ENCODE measurements around the gene ZNF687.

The ZNF687 gene

DNA sequence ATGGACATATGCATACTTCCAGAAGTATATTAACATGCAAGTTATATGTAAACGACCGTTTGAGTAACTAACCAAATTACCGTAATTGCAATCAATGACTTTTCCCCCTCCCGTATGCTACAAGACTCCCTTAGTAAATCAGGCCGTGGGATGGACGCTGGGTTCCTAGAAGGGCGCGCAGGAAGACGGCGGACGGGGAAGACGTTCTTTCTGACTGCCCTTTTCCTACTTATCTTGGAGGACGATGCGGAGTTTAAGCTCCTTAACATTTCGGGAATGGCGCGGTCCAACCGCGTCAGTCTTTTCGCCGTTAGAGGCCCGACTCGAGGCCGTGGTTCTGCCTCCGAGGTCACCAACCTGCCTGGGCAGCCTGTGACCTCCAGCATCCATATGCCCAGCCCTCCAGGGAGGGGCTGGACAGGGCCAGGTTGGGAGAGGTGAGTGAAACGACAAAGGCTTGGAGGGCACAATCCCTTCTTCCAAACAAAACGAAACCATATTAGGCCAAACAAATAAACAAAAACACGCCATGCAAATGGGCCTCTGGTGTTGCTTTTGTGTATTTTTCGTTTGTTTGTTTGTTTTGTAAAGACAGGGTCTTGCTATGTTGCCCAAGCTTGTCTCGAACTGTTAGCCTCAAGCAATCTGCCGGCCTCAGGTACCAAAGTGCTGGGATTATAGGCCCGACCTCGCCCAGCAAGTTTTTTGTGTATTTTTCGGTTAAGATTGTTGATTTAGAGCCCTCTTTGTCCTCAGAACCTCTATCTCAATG is 46.0 kb downstream of the ZNF687 start:
- peak overlapping the region; percentile 94 for H3K27ac ChIP-seq
- TF ChIP-seq, protein P1, sequence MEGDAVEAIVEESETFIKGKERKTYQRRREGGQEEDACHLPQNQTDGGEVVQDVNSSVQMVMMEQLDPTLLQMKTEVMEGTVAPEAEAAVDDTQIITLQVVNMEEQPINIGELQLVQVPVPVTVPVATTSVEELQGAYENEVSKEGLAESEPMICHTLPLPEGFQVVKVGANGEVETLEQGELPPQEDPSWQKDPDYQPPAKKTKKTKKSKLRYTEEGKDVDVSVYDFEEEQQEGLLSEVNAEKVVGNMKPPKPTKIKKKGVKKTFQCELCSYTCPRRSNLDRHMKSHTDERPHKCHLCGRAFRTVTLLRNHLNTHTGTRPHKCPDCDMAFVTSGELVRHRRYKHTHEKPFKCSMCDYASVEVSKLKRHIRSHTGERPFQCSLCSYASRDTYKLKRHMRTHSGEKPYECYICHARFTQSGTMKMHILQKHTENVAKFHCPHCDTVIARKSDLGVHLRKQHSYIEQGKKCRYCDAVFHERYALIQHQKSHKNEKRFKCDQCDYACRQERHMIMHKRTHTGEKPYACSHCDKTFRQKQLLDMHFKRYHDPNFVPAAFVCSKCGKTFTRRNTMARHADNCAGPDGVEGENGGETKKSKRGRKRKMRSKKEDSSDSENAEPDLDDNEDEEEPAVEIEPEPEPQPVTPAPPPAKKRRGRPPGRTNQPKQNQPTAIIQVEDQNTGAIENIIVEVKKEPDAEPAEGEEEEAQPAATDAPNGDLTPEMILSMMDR (IDR thresholded peaks at IDR 0.05) = no peak
- no peaks in the 10 kb centered on the region for H3K9me3 ChIP-seq (ENCODE audit: control insufficient read depth, low read length)
- H3K27me3 ChIP-seq (ENCODE audit: control insufficient read depth, insufficient read depth, low read length) = no peaks in the 10 kb centered on the region
- H3K4me3 ChIP-seq (ENCODE audit: low read depth, low read length) = peak overlapping the region; percentile 84
- peaks cover 8% of the 10 kb centered on the region for H3K79me2 ChIP-seq
- no peak overlapping the region for H3K9ac ChIP-seq
- peak overlapping the region; percentile 92 for H2AFZ ChIP-seq
- H3K4me1 ChIP-seq = no peaks in the 10 kb centered on the region
- peak overlapping the region; percentile 98 for H3K4me2 ChIP-seq (ENCODE audit: low read length)
- peaks cover 2% of the 10 kb centered on the region for H3K36me3 ChIP-seq (ENCODE audit: control insufficient read depth, insufficient read depth, low read length)

DNA sequence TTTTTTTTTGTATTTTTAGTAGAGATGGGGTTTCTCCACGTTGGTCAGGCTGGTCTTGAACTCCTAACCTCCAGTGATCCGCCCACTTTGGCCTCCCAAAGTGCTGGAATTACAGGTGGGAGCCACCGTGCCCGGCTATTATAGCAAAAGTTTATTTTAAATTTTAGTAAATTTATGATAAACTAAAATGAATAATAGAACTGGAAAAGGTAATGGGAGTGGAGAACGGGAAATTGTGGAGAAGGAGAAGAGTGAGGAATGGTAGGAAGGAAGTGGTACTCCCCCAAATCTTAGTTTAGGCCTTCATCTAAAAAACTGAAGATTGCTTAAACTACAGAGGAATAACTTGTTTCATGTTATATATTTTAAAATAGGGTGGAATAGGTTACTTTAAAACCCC is 52.7 kb downstream of the ZNF687 start:
- no peaks in the 10 kb centered on the region for H3K4me1 ChIP-seq
- H3K9ac ChIP-seq = no peak overlapping the region
- no peak overlapping the region for H3K4me2 ChIP-seq (ENCODE audit: low read length)
- H3K27ac ChIP-seq = no peak overlapping the region
- no peaks in the 10 kb centered on the region for H3K36me3 ChIP-seq (ENCODE audit: control insufficient read depth, insufficient read depth, low read length)
- no peaks in the 10 kb centered on the region for H3K27me3 ChIP-seq (ENCODE audit: control insufficient read depth, insufficient read depth, low read length)
- H2AFZ ChIP-seq = no peak overlapping the region
- no peak overlapping the region for H3K4me3 ChIP-seq (ENCODE audit: low read depth, low read length)
- H3K79me2 ChIP-seq = no peaks in the 10 kb centered on the region
- TF ChIP-seq, protein P1 (IDR thresholded peaks at IDR 0.05) = no peak
- H3K9me3 ChIP-seq (ENCODE audit: control insufficient read depth, low read length) = no peaks in the 10 kb centered on the region

DNA sequence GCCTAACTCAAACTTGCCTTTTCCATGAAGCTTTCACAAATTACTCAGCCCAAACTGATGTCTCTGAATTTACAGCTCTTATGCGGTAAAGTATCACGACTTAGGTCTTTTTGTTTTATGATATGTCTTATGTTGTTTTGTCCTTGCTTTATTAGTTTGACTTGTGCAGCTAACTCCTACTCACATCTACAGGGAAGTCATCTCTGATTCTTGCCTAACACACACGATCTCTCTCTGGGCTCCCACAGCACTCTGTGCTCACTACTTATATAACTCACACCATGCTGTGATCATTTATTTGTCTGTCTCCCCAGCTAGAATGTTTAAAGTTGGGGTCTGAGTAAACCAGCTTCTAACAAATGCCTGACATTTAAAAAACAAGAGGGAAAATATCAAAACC is 54.5 kb downstream of the ZNF687 start:
- no peak overlapping the region for H2AFZ ChIP-seq
- H3K36me3 ChIP-seq (ENCODE audit: control insufficient read depth, insufficient read depth, low read length) = no peaks in the 10 kb centered on the region
- H3K9me3 ChIP-seq (ENCODE audit: control insufficient read depth, low read length) = no peaks in the 10 kb centered on the region
- TF ChIP-seq, protein P1 (IDR thresholded peaks at IDR 0.05) = no peak
- no peaks in the 10 kb centered on the region for H3K4me1 ChIP-seq
- no peaks in the 10 kb centered on the region for H3K27me3 ChIP-seq (ENCODE audit: control insufficient read depth, insufficient read depth, low read length)
- no peak overlapping the region for H3K9ac ChIP-seq
- no peaks in the 10 kb centered on the region for H3K79me2 ChIP-seq
- no peak overlapping the region for H3K4me3 ChIP-seq (ENCODE audit: low read depth, low read length)
- H3K4me2 ChIP-seq (ENCODE audit: low read length) = no peak overlapping the region
- no peak overlapping the region for H3K27ac ChIP-seq

DNA sequence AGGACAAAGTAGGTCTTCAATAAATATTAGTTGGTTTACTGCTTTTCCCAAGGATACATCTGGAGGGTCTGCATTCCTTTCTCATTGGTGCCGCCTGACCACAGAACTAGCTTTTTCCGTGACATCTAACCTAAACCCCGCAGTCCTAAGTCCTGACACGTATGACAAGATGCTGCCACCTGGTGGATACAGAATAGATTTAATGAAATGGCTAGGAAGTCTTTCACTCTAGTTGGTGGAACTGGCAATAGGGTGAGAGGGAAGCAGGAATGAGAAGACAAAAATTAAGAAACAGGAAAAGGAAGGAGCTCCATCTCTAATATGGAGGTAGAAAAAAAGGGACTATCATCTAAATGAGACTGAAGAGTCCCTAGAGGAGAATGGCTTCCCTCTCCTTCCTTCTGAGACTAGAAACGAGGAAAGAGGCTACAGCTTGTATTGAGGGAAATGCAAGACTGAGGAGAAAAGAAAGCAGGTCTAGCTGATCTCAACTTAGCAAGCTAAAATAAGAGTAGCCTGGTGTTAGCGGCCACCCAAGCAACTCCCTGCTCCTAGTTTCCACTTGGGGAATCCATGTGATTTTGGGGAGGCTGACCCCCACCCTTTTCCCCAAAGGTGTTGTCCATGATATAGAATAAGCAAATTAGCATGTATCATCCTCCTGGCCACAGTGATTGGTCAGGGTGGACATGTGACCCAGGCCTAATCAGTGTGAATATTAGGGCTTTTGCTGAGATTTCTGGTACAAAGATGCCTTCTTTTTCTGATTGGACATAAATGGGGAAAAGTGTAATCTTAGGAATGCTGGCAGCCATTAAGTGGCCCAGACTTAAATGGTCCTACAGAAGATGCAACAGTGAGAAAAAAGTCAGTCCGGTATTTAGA is 59.0 kb downstream of the ZNF687 start:
- Histone ChIP-seq H3K36me3 (ENCODE audit: control insufficient read depth, insufficient read depth, low read length) (no peaks in the 10 kb centered on the region), H3K9ac (no peak overlapping the region), H3K27ac (no peak overlapping the region), H3K9me3 (ENCODE audit: control insufficient read depth, low read length) (no peaks in the 10 kb centered on the region), H3K4me1 (no peaks in the 10 kb centered on the region), H2AFZ (no peak overlapping the region), H3K27me3 (ENCODE audit: control insufficient read depth, insufficient read depth, low read length) (no peaks in the 10 kb centered on the region), H3K79me2 (no peaks in the 10 kb centered on the region), H3K4me2 (ENCODE audit: low read length) (no peak overlapping the region), H3K4me3 (ENCODE audit: low read depth, low read length) (no peak overlapping the region)
- TF ChIP-seq, protein P1 (IDR thresholded peaks at IDR 0.05) = peak; percentile 59

Measured in parathyroid adenoma (tissue), 2 donors.